Activated naive CD8-positive, alpha-beta T cell treated with anti-CD3 and anti-CD28 coated beads, Interleukin-2, amount 50 U/mL, for 16 hours (primary cell): Measurements from ENCODE around the gene FYN.

Experiments used
- DNase-seq: peaks from one replicate; pipeline ENCODE4 v3.0.0-alpha.2; 2020; ENCODE audit warnings: low read depth, low spot score

The FYN gene

GRCh38 chr6:111884068-111884467 is 10.8 kb upstream of the FYN start:
- DNase-seq = no peak

- DNase-seq = no peak
Measured at GRCh38 chr6:111880181-111880888, 7.1 kb upstream of the FYN start.

- DNase-seq = no peak
Measured at GRCh38 chr6:111875741-111876140, 2.5 kb upstream of the FYN start.

GRCh38 chr6:111874025-111874415 is 768 bp upstream of the FYN start:
- peak; percentile 46 for DNase-seq

GRCh38 chr6:111872401-111873177 is 663 bp downstream of the FYN start:
- peak; percentile 42 for DNase-seq

GRCh38 chr6:111871725-111872400 is 1.4 kb downstream of the FYN start:
- DNase-seq = no peak

- no peak for DNase-seq
Measured at GRCh38 chr6:111871207-111871606, 2.0 kb downstream of the FYN start.

GRCh38 chr6:111870742-111871064 is 2.5 kb downstream of the FYN start:
- no peak for DNase-seq

GRCh38 chr6:111870051-111870741 is 3.1 kb downstream of the FYN start:
- no peak for DNase-seq

- DNase-seq = no peak
Measured at GRCh38 chr6:111866857-111867256, 6.4 kb downstream of the FYN start.

- no peak for DNase-seq
Measured at GRCh38 chr6:111865909-111866546, 7.2 kb downstream of the FYN start.

- no peak for DNase-seq
Measured at GRCh38 chr6:111865049-111865585, 8.1 kb downstream of the FYN start.

GRCh38 chr6:111864138-111865048 is 8.9 kb downstream of the FYN start:
- no peak for DNase-seq

- DNase-seq = no peak
Measured at GRCh38 chr6:111862741-111863140, 10.5 kb downstream of the FYN start.

GRCh38 chr6:111862314-111862713 is 10.9 kb downstream of the FYN start:
- DNase-seq = no peak

GRCh38 chr6:111861431-111861885 is 11.8 kb downstream of the FYN start:
- DNase-seq = no peak

- no peak for DNase-seq
Measured at GRCh38 chr6:111858347-111858746, 14.9 kb downstream of the FYN start.

- DNase-seq = no peak
Measured at GRCh38 chr6:111857674-111858337, 15.4 kb downstream of the FYN start.

- DNase-seq = no peak
Measured at GRCh38 chr6:111855753-111856152, 17.5 kb downstream of the FYN start.

GRCh38 chr6:111854683-111855082 is 18.6 kb downstream of the FYN start:
- no peak for DNase-seq
